SK-N-SH (cell line): Measurements from ENCODE around the gene VSIG8.

Source experiments
- CTCF ChIP-seq: fragments of 200-600 bp; sonication (generic); IDR thresholded peaks from 2 replicates; pipeline ENCODE4 v1.6.1; 2017; ENCODE audit warnings: antibody characterized with exemption, mild to moderate bottlenecking, moderate library complexity
- ELF1 ChIP-seq: IDR thresholded peaks from 2 replicates; pipeline ENCODE4 v1.4.0; 2012
- EP300 ChIP-seq, 2 experiments: IDR thresholded peaks; 2 replicates each; pipeline versions ENCODE4 v1.4.0 to v1.6.1; 2012; ENCODE audit warnings: borderline replicate concordance in 1 of 2, low read depth in 1 of 2, low read length in 1 of 2
- GATA2 ChIP-seq: sonication (generic); formaldehyde crosslinking; IDR thresholded peaks from 2 replicates; pipeline ENCODE4 v1.5.0; 2020; ENCODE audit warnings: mild to moderate bottlenecking, missing genetic modification reagents
- MAX ChIP-seq: IDR thresholded peaks from 2 replicates; pipeline ENCODE4 v1.4.0; 2012; ENCODE audit warnings: low read depth
- MXI1 ChIP-seq: IDR thresholded peaks from 2 replicates; pipeline ENCODE4 v1.6.1; 2012; ENCODE audit warnings: mild to moderate bottlenecking, low read depth, low read length, improper control_type of control experiment
- NFIC ChIP-seq: IDR thresholded peaks from 2 replicates; pipeline ENCODE4 v1.4.0; 2012; ENCODE audit warnings: borderline replicate concordance
- POLR2AphosphoS5 ChIP-seq: IDR thresholded peaks from 2 replicates; pipeline ENCODE4 v1.6.1; 2012; ENCODE audit warnings: low read depth, low read length
- SIN3A ChIP-seq: IDR thresholded peaks from 2 replicates; pipeline ENCODE4 v1.6.1; 2012; ENCODE audit warnings: low read depth, mild to moderate bottlenecking, low read length, moderate library complexity, borderline replicate concordance
- YY1 ChIP-seq: IDR thresholded peaks from 2 replicates; pipeline ENCODE4 v1.4.0; 2012; ENCODE audit warnings: low read depth, mild to moderate bottlenecking
- TF ChIP-seq, protein P1 (sequence below): IDR thresholded peaks from 2 replicates; pipeline ENCODE4 v1.6.1; 2012; ENCODE audit warnings: mild to moderate bottlenecking, low read depth, low read length, moderate library complexity

DNA sequence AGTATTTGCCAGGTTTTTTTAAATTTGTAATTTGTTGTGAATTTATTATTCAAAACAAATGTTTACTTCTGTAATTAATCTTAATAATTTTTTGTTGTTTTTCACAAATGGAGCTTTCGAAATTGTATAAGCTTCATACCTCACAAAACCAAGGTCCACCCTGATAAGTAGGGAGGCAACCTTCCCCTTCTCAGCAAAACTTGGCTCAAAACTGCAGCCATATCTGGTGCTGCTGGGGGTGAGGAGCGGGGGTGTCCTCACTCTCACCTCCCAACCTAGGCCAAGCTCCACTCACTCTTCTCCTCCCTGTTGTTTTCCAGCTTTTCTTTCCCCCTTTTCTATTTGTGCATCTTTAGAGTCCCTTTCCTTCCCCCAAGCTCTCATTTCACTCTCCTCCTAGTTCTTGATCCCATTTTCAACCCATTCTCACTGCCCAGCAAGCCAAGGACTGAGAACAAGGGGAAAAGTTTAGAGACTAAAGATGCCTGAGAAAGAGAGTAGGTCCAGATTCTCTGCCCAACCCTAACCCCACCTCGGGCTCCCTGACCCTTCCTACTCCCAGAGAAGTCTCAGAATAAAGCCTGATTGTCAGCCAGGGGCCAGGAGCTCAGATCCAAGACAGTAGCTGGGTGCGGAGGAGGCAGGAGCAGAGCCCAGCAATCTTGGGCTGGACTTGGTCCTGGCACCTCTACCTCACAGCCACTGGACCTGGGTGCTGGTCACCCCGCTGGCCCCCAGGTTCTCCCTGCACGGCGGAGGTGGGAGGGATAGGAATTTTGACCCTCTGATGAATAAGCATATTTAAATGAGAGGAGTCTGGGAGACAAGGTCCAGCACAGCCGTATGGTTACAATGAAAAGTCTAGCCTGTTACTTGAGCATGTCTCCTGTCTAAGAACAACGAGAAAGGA, 45.8 kb upstream of the VSIG8 start:
- TF ChIP-seq EP300 (IDR thresholded peaks at IDR 0.05; ENCODE audit: borderline replicate concordance in 1 of 2, low read depth in 1 of 2, low read length in 1 of 2): no peak
- TF ChIP-seq ELF1: no peak
- no peak for TF ChIP-seq SIN3A
- no peak for TF ChIP-seq MXI1
- no peak for TF ChIP-seq MAX
- no peak for TF ChIP-seq POLR2AphosphoS5
- no peak for TF ChIP-seq YY1
- TF ChIP-seq GATA2 (CRISPR knock-in tag): no peak
- no peak for TF ChIP-seq CTCF
- TF ChIP-seq, protein P1, sequence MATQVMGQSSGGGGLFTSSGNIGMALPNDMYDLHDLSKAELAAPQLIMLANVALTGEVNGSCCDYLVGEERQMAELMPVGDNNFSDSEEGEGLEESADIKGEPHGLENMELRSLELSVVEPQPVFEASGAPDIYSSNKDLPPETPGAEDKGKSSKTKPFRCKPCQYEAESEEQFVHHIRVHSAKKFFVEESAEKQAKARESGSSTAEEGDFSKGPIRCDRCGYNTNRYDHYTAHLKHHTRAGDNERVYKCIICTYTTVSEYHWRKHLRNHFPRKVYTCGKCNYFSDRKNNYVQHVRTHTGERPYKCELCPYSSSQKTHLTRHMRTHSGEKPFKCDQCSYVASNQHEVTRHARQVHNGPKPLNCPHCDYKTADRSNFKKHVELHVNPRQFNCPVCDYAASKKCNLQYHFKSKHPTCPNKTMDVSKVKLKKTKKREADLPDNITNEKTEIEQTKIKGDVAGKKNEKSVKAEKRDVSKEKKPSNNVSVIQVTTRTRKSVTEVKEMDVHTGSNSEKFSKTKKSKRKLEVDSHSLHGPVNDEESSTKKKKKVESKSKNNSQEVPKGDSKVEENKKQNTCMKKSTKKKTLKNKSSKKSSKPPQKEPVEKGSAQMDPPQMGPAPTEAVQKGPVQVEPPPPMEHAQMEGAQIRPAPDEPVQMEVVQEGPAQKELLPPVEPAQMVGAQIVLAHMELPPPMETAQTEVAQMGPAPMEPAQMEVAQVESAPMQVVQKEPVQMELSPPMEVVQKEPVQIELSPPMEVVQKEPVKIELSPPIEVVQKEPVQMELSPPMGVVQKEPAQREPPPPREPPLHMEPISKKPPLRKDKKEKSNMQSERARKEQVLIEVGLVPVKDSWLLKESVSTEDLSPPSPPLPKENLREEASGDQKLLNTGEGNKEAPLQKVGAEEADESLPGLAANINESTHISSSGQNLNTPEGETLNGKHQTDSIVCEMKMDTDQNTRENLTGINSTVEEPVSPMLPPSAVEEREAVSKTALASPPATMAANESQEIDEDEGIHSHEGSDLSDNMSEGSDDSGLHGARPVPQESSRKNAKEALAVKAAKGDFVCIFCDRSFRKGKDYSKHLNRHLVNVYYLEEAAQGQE: no peak
- TF ChIP-seq NFIC: no peak
